LNCAP (cell line): ENCODE measurements around the gene MMP11.

ENCODE experiments used
- TF ChIP-seq, protein P1 (sequence below): fragments of 450-650 bp; IDR thresholded peaks from 2 replicates; pipeline ENCODE4 v1.5.1; 2017; ENCODE audit warnings: mild to moderate bottlenecking

Gene MMP11

DNA sequence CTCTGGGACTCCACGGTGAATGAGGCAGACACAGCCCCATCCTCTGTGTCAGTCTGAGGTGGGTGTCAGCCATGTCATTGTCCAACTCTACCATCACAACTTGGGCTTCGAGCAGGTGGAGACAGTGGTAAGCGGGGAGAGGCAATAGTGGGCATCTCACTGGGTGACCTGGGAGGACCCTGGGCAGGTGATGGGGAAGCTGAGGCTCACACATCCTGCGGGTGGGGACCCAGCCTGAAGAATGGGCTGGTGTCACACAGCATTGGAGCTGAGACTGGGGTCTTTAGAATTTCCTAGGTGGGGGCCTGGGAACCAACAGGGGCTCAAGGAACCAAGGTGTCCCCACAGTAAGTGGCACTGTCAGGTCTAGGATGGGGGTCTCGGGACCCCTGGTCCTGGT, 7.1 kb downstream of the MMP11 start:
- TF ChIP-seq, protein P1, sequence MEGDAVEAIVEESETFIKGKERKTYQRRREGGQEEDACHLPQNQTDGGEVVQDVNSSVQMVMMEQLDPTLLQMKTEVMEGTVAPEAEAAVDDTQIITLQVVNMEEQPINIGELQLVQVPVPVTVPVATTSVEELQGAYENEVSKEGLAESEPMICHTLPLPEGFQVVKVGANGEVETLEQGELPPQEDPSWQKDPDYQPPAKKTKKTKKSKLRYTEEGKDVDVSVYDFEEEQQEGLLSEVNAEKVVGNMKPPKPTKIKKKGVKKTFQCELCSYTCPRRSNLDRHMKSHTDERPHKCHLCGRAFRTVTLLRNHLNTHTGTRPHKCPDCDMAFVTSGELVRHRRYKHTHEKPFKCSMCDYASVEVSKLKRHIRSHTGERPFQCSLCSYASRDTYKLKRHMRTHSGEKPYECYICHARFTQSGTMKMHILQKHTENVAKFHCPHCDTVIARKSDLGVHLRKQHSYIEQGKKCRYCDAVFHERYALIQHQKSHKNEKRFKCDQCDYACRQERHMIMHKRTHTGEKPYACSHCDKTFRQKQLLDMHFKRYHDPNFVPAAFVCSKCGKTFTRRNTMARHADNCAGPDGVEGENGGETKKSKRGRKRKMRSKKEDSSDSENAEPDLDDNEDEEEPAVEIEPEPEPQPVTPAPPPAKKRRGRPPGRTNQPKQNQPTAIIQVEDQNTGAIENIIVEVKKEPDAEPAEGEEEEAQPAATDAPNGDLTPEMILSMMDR: no peak

DNA sequence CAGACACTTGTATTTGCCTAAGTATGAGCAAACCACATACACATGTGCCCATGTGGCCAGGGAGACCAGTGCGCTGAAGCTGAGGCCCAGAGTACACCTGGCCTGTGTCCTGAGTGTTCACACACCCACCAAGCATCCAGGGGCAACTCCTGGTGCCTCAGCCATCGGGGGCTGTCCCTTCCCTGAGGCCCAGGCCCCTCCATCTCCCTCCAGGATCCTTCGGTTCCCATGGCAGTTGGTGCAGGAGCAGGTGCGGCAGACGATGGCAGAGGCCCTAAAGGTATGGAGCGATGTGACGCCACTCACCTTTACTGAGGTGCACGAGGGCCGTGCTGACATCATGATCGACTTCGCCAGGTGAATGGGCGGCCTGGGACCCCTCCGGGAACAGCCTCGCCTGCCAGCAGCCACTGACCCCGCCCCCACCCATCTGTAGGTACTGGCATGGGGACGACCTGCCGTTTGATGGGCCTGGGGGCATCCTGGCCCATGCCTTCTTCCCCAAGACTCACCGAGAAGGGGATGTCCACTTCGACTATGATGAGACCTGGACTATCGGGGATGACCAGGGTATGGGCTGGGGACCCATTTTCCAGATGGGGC, 7.6 kb downstream of the MMP11 start:
- TF ChIP-seq, protein P1: no peak

DNA sequence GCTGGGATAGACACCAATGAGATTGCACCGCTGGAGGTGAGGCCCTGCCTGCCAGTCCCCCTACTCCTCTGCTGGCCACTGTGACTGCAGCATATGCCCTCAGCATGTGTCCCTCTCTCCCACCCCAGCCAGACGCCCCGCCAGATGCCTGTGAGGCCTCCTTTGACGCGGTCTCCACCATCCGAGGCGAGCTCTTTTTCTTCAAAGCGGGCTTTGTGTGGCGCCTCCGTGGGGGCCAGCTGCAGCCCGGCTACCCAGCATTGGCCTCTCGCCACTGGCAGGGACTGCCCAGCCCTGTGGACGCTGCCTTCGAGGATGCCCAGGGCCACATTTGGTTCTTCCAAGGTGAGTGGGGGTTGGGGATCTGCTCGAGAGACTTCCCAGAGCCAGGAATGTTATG, 8.4 kb downstream of the MMP11 start:
- TF ChIP-seq, protein P1: no peak

DNA sequence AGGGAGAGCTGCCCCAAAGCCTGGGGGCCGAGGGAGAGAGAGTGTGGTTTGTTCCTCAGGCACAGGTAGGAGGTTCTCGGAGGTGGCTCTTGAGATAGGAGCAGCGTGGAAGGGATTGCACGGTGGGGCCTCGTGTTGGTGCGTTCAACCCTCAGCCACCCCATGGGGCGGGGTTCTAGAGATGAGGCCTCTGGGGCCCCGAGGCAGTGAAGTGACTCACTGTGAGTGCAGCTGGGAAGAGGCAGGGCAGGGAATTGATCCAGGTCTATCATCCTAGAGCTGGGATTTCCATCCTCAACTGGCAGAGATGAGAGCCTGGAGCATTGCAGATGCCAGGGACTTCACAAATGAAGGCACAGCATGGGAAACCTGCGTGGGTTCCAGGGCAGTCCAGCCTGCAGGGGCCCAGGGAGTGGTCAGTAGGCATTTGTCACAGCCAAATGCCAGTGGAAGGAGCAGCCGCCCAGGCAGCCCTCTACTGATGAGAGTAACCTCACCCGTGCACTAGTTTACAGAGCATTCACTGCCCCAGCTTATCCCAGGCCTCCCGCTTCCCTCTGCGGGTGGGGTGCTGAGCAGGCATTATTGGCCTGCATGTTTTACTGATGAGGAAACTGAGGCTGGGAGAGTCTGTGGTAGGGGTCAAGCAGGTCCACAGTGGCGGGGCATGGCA, 9.0 kb downstream of the MMP11 start:
- TF ChIP-seq, protein P1: no peak

DNA sequence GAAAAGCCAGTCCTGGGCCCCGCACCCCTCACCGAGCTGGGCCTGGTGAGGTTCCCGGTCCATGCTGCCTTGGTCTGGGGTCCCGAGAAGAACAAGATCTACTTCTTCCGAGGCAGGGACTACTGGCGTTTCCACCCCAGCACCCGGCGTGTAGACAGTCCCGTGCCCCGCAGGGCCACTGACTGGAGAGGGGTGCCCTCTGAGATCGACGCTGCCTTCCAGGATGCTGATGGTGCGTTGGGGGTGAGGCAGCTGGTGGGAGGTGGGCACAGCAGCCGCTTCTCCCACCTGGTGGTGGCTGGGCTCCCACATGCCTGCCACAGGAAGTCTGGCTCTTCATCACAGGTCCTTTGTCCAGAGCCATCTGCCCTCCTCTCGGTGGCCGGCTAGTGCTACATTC, 9.6 kb downstream of the MMP11 start:
- TF ChIP-seq, protein P1: no peak

DNA sequence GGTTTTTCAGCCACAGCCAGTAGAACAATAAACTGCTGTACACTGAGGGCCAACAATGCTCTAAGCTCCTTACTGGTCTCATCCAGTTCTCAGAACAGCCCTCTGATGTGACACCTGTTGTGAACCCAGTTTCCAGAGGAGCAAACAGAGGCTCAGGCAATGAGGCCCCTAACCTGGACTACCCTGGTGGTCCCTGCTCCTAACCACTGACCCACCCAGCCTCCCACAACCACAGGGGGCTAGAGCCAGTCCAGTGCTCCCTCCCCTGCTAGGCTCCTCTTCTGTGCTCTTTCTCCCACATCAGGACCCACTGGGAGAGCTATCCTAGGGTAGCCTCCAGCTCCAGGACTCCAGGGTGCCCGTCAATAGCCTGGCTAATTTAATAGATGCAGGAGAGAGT, 10.1 kb downstream of the MMP11 start:
- TF ChIP-seq, protein P1: no peak

DNA sequence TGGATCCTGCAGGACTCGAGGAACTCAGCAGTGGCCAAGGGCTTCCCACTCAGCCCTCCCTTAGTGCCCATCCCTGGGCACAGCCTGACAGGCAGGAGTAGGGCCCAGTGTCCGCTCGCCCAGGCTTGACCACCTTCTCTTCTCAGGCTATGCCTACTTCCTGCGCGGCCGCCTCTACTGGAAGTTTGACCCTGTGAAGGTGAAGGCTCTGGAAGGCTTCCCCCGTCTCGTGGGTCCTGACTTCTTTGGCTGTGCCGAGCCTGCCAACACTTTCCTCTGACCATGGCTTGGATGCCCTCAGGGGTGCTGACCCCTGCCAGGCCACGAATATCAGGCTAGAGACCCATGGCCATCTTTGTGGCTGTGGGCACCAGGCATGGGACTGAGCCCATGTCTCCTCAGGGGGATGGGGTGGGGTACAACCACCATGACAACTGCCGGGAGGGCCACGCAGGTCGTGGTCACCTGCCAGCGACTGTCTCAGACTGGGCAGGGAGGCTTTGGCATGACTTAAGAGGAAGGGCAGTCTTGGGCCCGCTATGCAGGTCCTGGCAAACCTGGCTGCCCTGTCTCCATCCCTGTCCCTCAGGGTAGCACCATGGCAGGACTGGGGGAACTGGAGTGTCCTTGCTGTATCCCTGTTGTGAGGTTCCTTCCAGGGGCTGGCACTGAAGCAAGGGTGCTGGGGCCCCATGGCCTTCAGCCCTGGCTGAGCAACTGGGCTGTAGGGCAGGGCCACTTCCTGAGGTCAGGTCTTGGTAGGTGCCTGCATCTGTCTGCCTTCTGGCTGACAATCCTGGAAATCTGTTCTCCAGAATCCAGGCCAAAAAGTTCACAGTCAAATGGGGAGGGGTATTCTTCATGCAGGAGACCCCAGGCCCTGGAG, 10.9 kb downstream of the MMP11 start:
- TF ChIP-seq, protein P1: no peak
